K562 treated with DMSO at 1 percent for 24 hours (cell line): ENCODE measurements around the gene CASP4. TPM values are rescaled to one million over a fixed set of nuclear protein-coding genes. Genes with fewer than 3 reads are reported as not detected.

Experiments
- total RNA-seq: library from RNA; unstranded; fragments of 300-600 nt; gene quantifications from 2 replicates; pipeline ENCODE4 v1.2.3, GENCODE V29; 2022; ENCODE audit warnings: low read depth; ENCODE audit not compliant: insufficient read depth

Gene CASP4
- total RNA-seq, result 1.3 and 2.2 TPM in 2 replicates

GRCh38 chr11:104968355-104968855 lies at the start of gene CASP4:
Gene CASP4 (minus strand): TSS chr11:104968574. CDS start chr11:104968525, 49 bp downstream.

GRCh38 chr11:104897891-104898684 lies 70.3 kb downstream of the CASP4 start, which contains the start of gene CASP12:
Gene CASP12 (minus strand): TSS chr11:104898460.

Other genes with a start within 250 kb of the CASP4 start
- not detected in 2 replicates for gene CASP12, start 70.1 kb downstream of the CASP4 start, total RNA-seq
- not detected in 2 replicates for gene CASP5, start 54.6 kb upstream of the CASP4 start, total RNA-seq
- gene CASP1, start 66.6 kb upstream of the CASP4 start, total RNA-seq, result not detected in 2 replicates
- not detected in 2 replicates for gene CARD16, start 76.8 kb upstream of the CASP4 start, total RNA-seq
- gene CARD18, start 171.2 kb upstream of the CASP4 start, total RNA-seq, result 1.2 and 1.8 TPM in 2 replicates